Stimulated activated CD4-positive, alpha-beta T cell treated with anti-CD3 and anti-CD28 coated beads, TNF-alpha, amount 100 ng/mL, for 4 hours (primary cell): ENCODE data around the gene WNT3.

Experiments used
- DNase-seq, 3 experiments: peaks; one replicate each; pipeline ENCODE4 v3.0.0-alpha.2; 2020; ENCODE audit warnings: low read depth in 3 of 3

WNT3 gene

GRCh38 chr17:46730679-46731078, 87.8 kb downstream of the WNT3 start:
- DNase-seq = no peak

DNA sequence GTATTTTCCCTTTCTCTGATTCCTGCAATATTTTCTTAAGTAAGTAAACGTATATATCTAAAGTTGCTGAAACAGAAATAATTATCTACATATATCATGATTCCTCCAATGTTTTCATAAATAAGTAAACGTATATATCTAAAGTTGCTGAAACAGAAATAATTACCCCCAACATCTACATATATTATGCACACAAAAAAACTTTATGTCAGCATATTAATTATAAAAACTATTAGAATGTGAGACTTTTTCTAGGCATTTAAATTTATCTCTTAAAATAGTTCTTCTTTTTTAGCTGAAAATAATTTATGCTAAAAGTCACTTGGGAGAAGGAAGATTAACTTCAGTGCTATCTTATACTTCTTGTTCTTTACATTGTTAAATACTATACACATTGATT, 88.5 kb downstream of the WNT3 start:
- no peak for DNase-seq

GRCh38 chr17:46727572-46728348, 90.7 kb downstream of the WNT3 start:
- no peak for DNase-seq

GRCh38 chr17:46726206-46726605, 92.3 kb downstream of the WNT3 start:
- DNase-seq = no peak

DNA sequence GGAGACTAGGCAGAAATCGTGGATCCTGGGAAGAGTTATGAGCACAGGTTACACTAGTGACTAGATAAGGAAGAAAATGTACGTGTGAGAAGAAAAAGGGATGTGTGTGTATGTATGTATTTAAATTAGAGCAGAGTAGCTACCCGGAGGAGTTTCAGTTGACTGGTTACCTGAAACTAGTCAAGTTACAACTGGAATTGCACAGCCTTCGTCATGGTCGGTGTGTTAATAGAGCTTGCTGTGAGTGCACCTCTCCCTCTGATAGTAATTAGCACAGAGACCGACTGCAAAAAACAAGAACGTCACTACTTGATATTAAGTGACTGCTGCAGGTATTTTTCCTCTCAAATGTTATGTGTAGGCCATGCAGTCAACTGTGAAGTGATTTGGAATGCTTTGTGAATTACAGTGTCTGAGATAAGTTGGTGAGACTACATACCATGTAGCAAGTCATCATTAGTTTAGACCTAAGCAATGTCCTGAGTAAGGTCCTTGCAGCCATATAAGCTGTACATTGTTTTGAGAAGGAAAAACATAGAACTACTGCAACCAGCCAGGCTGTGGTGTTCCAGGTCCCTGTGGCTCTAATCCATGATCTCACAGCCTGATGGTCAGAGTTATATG, 95.7 kb downstream of the WNT3 start:
- DNase-seq = no peak

DNA sequence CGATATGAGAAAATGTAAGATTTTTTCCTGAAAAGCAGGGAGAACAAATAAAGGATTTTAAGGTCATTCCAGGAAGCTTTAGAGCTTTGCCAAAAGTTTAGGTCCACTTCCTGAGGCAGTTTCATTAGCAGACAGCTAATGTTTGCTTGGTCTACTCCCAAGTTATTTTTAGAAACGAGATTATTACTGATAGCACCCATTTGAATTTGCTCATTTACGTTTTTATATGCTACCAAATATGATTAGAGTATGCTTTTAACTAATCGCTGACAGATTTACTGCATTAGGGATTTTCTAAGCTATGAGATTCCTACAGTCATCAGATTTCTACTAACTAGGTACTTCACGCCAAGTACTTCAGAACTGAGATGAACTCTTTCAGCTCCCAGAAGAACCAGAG, 98.1 kb downstream of the WNT3 start:
- DNase-seq = no peak

DNA sequence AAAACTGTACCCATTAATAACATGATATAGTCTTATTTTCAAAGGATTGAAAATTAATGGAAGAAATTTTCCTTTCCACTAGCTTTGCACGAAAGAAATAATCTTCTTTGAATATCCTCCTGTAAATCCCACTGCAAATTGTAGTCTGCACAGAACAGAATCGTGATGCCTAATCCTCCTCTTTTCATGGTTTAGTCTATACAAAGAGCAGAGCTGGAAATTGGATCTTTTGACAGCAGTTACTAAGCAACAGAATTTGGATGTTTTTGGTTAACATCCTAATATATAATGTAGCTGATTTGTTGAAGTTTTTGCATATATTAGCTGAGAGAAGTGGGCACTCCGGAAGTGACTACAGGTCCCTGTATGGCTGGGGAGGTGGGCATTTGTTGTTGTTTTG, 98.6 kb downstream of the WNT3 start:
- DNase-seq = no peak

DNA sequence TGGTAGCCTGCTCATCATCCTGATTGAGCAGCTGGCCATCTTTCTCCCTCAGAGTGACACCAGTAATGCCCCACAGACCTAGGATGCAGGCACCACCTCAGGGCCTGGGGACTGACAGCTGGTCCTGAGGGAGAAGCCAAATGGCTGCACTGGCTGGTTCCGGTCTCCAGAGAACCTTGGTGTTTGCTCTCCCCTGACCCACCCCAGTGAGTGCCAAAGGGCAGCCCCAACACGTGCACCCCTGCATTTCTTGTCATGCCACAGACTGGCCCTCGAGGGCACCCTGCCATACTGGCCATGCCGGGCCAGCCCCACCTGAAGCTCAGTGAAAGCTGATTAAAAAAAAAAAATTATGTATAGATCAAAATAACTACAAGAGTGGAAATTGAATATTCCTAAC, 100.5 kb downstream of the WNT3 start:
- DNase-seq = no peak
